Left hindlimb (tissue), 1 donor: ENCODE data around the gene PCYOX1L.

Experiments used
- DNase-seq: peaks from one replicate; pipeline ENCODE4 v3.0.0-alpha.2; 2018

Gene PCYOX1L

DNA sequence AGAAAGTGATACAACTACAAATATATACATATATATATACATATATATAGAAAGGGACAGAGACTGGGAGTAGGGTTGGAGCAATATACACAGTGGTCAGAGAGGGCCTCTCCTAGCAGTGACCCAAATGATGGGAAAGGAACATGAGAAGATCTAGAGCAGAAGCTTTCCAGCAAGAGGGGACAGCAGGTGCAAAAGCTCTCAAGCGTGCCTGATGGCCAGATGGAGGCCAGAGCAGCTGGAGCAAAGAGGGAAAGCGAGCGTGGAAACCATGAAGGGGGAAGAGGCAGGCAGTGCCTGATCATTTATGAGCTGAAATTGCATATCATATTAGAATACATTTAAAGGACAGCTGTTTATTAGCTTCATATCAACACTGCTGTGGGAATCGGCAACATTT, 20.1 kb upstream of the PCYOX1L start:
- no peak for DNase-seq

- DNase-seq: no peak
Observed at GRCh38 chr5:149338364-149338763, 19.5 kb upstream of the PCYOX1L start.

GRCh38 chr5:149340920-149341319, 16.9 kb upstream of the PCYOX1L start:
- DNase-seq: no peak

DNA sequence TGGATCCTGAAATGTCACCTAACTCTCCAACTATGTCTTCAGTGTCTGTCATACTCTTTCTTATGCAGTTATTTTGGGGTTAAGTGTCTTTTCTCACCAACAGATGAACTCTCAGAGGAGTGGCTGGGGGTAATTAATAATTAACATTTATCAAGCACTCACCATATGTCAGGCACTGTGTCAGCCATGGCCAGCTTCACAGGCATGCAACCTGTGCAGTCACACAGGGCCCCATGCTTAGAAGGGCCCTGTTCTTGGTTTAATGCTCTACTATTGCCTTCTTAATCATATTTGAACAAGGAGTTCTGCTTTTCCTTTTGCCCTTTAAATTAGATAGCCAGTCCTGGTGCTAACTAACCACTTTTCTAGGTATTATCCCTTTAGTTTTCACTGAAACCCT, 16.0 kb upstream of the PCYOX1L start:
- DNase-seq: no peak

- DNase-seq: no peak
Observed at GRCh38 chr5:149344151-149344550, 13.7 kb upstream of the PCYOX1L start.

DNA sequence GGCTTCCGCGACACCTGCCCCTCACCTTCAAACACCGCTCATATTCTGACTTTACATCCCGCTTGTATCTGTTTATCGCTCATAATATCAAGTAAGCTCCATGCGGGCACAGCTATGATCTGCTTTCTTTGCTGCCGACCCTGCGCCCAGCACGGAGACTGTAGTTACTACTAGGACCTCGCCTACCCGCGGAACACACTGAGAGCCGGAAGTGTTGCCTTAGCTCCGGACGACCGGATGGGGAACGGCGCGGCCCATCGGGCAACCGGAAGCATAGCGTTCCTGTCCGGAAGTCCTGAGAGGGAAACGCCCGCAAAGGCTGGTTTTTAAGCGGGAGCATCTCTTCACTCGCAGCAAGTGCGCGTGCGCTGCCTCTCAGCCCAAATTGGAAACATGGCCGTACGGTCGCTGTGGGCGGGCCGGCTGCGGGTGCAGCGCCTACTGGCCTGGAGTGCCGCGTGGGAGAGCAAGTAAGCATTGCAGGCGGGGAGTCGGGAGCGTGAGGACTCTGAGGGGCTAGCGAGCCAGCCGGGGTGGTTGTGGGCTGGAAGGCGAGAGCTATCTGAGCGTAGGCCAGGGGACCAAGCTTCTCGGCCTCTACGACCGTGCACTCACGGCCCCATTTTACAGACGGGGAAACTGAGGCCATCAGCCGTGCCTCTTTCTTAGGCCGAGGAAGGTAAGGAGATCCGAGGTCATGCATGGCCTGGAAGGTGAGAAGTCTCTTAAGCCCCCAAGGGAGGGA, 12.5 kb upstream of the PCYOX1L start, which contains the start of gene GRPEL2:
GRPEL2 (plus strand) TSS at position 353 of the 745 bp plus-strand sequence; CDS start at position 394, 41 bp downstream.
- peak; percentile 97 for DNase-seq

- DNase-seq: no peak
Observed at GRCh38 chr5:149345892-149346222, 12.0 kb upstream of the PCYOX1L start.

DNA sequence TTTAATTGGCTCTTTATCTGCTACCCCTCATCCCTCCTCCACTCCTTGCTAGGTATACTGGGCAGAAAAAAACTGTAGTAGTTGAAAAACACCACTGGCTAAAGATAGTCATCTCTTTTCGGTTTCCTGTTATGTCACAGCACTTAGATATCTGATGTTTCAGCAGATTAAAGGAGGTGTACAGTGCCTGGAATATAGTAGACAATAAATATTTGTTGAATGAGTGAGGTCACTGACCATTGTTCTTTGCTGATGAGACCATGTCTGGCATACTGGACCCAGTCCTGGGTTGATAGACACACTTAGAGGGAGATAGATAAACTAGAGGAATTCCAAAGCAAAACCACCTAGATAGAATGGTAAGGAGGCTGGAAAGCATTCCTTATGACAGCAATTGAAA, 9.3 kb upstream of the PCYOX1L start:
- no peak for DNase-seq

DNA sequence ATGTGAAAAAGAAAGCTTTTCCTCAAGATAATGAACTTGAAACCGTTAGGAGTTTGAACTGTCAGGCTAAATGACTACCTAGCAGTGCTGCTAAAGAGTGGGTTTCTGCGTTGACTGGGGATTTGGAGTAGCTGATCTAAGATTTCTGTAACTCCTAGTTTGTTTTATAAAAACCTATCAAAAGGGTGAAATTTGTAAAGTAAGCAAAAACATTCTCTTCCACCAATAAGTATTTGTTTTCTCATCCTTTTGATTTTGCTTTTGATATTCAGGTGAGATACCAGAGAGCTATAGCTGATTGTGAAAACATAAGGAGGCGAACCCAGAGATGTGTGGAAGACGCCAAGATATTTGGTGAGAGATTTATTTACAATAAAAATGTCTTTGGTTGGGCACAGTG, 8.5 kb upstream of the PCYOX1L start:
- no peak for DNase-seq

DNA sequence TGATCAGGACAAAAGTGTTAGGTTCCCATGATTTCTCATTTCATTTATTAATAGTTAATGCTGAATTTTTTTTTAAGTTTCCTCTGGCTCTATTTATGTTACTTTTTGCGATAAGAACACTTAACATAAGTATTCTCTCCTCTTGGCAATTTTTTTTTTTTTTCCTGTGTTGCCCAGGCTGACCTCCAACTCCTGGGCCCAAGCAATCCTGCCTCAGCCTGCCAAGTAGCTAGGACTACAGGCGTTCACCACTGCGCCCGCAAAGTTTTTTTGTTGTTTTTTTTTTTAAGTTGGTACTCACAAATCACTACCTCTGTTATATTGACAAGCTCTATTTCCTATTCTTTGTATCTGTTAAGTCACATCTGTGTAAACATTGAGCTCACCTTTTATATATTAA, 5.7 kb upstream of the PCYOX1L start:
- DNase-seq: no peak

- DNase-seq: no peak
Observed at GRCh38 chr5:149353911-149354310, 3.9 kb upstream of the PCYOX1L start.

DNA sequence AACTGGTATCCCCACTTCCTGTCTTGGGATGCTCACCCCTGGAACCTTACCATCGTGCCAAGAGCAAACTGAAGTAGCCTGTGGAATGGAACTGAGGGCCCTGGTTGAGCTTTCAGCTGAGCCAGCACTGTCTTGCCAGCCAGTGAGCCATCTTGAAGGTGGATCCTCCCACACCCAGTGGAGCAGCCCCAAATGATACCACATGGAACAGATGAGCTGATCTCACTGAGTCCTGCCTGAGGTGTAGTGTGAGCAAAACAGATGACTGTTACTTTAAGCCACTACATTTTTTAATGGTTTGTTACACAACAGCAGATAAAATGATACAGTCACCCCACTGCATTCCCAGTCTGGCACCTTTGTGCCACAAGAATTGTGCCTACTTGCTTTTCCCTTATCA, 2.2 kb upstream of the PCYOX1L start:
- no peak for DNase-seq

GRCh38 chr5:149356391-149356790, 1.5 kb upstream of the PCYOX1L start:
- DNase-seq: no peak

- DNase-seq: peak; percentile 57
Observed at GRCh38 chr5:149358294-149358651, 427 bp downstream of the PCYOX1L start.

GRCh38 chr5:149358868-149359495, 1.1 kb downstream of the PCYOX1L start:
- DNase-seq: no peak

GRCh38 chr5:149360272-149360671, 2.4 kb downstream of the PCYOX1L start:
- DNase-seq: no peak

DNA sequence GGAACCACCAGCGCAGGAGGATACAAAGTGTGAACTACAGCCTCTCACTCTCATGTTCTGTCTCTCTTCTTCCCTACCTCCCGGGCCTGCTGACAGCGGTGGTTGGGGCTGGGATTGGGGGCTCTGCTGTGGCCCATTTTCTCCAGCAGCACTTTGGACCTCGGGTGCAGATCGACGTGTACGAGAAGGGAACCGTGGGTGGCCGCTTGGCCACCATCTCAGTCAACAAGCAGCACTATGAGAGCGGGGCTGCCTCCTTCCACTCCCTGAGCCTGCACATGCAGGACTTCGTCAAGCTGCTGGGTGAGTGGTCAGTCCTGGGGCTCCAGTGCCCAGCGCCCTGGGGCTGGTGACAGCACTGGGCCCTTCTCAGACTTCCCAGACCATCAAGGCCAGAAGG, 4.7 kb downstream of the PCYOX1L start:
- no peak for DNase-seq

- DNase-seq: no peak
Observed at GRCh38 chr5:149363358-149363757, 5.5 kb downstream of the PCYOX1L start.

DNA sequence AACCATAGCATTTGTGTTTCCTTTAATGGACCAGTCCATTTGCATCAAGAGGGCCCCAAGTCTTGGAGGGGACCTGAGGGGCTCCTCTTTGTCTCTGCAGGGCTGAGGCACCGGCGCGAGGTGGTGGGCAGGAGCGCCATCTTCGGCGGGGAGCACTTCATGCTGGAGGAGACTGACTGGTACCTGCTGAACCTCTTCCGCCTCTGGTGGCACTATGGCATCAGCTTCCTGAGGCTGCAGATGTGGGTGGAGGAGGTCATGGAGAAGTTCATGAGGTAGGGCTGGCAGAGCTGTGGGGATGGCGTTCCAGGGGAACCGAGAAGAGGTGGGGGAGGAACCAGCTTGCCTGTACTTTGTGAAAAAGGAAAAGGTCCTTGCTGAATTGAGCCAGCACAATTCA, 6.1 kb downstream of the PCYOX1L start:
- no peak for DNase-seq

DNA sequence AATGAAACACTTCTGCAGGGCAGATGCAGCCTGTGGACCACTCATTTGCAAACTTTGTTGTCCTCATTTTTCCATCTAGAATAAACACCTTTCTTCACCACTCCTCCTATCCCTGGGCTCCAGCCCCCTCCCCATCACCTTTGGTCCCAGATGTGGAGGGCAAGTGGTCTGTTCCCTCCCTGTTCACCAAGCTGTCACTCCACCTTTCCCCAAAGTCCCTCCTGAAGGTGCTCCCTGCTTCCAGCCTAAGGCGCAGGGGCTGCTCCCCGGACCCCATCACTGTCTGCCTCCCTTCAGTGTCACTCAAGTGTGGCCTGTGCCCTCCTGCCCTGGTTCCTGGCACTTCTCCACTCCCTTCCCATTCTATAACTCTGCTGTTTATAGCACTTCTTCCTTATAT, 6.9 kb downstream of the PCYOX1L start:
- no peak for DNase-seq

DNA sequence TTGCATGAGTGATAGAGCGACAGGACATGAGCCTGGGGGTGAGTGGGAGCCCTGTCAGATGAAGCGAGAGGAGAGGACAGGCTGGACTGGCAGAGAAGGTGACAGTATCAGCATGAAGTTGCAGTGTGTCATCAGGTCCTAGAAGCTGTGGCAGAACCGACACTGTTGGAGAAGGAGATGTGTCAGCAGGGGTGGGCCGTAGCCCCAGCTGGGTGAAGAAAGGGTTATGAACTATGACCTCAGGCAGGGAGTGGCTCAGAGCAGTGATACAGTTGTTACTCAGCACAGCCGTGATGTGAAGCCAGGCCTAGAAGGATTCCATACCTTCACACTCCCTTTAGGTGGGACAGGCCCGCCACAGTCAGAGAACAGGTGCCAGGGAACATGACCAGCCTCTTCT, 7.6 kb downstream of the PCYOX1L start:
- DNase-seq: no peak

DNA sequence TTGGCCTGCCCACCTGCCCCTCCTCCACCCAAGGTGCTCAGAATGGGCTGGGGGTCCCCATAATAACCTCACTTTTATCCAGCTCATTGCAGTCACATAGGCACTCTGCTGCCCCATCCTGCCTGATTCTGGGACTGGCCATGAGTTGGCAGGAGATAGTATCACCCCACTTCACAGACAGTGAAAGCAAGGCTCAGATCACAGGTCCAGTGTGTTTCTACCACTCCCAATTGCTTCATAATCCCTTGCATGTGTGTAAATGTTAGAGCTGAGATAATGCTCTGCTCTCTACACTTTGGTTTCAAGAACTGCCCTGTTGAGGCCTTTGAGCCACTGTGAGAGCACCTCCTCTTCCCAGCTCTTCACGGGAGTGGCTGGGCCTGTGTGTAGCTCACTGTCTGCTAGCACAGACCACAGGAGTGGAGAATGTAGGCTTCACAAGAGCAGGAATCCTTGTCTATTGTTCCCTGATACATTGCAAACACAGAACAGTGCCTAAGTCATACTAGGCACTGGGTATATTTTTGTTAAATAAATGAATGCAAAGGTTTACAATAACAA, 8.4 kb downstream of the PCYOX1L start:
- DNase-seq: no peak

DNA sequence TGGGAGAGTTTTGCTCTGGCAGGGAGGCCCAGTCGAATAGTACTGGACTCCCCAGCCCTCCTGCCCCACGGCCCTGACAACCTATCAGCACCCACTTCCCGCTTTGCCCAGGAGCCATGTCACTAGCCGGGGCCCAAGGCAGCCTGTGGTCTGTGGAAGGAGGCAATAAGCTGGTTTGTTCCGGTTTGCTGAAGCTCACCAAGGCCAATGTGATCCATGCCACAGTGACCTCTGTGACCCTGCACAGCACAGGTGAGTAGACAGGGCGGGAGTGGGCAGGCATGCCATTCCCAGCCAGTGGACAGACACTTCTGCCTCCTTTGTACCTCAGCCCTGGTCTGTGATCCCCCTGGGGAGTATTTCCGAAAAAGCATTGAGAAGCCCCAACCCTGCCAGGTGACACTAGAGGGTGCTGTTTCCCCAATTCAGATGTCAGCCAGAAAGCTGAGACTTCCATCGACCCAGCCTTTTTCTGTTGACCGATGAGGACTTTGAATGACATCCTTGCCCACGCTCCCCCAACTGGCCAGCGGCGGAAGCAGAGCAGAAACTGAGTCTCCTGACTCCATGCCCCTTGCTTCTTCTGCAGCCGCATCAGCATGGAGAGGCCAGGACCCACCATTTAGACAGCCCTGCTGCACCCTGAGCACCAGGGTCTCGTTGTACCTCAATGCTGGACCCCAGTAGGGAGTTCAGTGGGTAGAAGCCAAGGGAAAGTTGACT, 9.6 kb downstream of the PCYOX1L start:
- no peak for DNase-seq
